Stimulated activated CD4-positive, alpha-beta T cell treated with anti-CD3 and anti-CD28 coated beads, Interleukin-12 subunit alpha, Interleukin-12 subunit beta, amount 100 ng/mL, for 48 hours (primary cell): ENCODE results near the gene PDE2A.

Experiments used
- DNase-seq, 3 donors: peaks; one replicate each; pipeline ENCODE4 v3.0.0-alpha.2; 2020; ENCODE audit warnings: low read depth in 2 of 3, low spot score in 1 of 3

PDE2A gene

GRCh38 chr11:72673943-72674828 lies at the start of gene PDE2A:
PDE2A (minus strand) TSS chr11:72674422; CDS start chr11:72674207, 215 bp downstream.
- DNase-seq = no peak

- DNase-seq = no peak
Observed at GRCh38 chr11:72723508-72723907, 49.3 kb upstream of the PDE2A start.

- DNase-seq = peak; percentile 71 to 82 (median 76)
Observed at GRCh38 chr11:72722050-72722748, 48.0 kb upstream of the PDE2A start.

GRCh38 chr11:72721689-72722049 lies 47.4 kb upstream of the PDE2A start:
- DNase-seq = peak in 1 of 3 donors; percentile 16

- no peak for DNase-seq
Observed at GRCh38 chr11:72721276-72721675, 47.1 kb upstream of the PDE2A start.

- no peak for DNase-seq
Observed at GRCh38 chr11:72720784-72721183, 46.6 kb upstream of the PDE2A start.

- DNase-seq = no peak
Observed at GRCh38 chr11:72720047-72720446, 45.8 kb upstream of the PDE2A start.

- DNase-seq = no peak
Observed at GRCh38 chr11:72719551-72719950, 45.3 kb upstream of the PDE2A start.

- no peak for DNase-seq
Observed at GRCh38 chr11:72719144-72719543, 44.9 kb upstream of the PDE2A start.

- DNase-seq = no peak
Observed at GRCh38 chr11:72718101-72718501, 43.9 kb upstream of the PDE2A start.

GRCh38 chr11:72716788-72717435 lies 42.7 kb upstream of the PDE2A start:
- no peak for DNase-seq

- no peak for DNase-seq
Observed at GRCh38 chr11:72716290-72716689, 42.1 kb upstream of the PDE2A start.

- no peak for DNase-seq
Observed at GRCh38 chr11:72712841-72713240, 38.6 kb upstream of the PDE2A start.

GRCh38 chr11:72712168-72712751 lies 38.0 kb upstream of the PDE2A start:
- no peak for DNase-seq

- DNase-seq = no peak
Observed at GRCh38 chr11:72711141-72711540, 36.9 kb upstream of the PDE2A start.

GRCh38 chr11:72710278-72710677 lies 36.1 kb upstream of the PDE2A start:
- DNase-seq = no peak

GRCh38 chr11:72709478-72710238 lies 35.4 kb upstream of the PDE2A start:
- no peak for DNase-seq

GRCh38 chr11:72707032-72707431 lies 32.8 kb upstream of the PDE2A start:
- DNase-seq = no peak

- no peak for DNase-seq
Observed at GRCh38 chr11:72706579-72706978, 32.4 kb upstream of the PDE2A start.

GRCh38 chr11:72705442-72706365 lies 31.5 kb upstream of the PDE2A start:
- no peak for DNase-seq
